SK-N-MC (cell line): ENCODE measurements around the gene FIP1L1.

Experiments used
- EZH2 ChIP-seq: fragments of 200-600 bp; sonication (generic); IDR thresholded peaks from one replicate; pipeline ENCODE4 v1.6.1; 2017; ENCODE audit warnings: antibody characterized with exemption
- FOXP2 ChIP-seq: optimal IDR thresholded peaks from 2 replicates; pipeline ENCODE3; 2011; ENCODE audit warnings: mild to moderate bottlenecking, moderate library complexity; ENCODE audit not compliant: insufficient read depth; ENCODE audit errors: extremely low read length, control extremely low read depth
- POLR2AphosphoS5 ChIP-seq: IDR thresholded peaks from 2 replicates; pipeline ENCODE4 v1.6.1; 2012; ENCODE audit warnings: mild to moderate bottlenecking, low read depth, low read length, borderline replicate concordance

DNA sequence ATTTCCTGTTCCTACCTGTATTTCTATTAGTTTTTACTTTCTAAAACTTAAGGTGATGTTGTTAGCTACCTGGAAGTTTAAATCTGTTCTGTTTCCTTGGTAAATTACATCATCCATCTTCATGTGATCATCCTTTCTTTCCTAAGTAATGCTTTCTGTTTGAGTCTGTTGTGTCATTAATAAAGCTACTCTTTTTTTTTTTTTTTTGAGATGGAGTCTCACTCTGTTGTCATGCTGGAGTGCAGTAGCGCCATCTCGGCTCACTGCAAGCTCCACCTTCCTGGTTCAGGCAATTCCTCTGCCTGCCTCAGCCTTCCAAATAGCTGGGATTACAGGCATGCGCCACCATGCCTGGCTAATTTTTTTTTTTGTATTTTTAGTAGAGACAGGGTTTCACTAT lies 73.3 kb downstream of the FIP1L1 start:
- TF ChIP-seq POLR2AphosphoS5 (no peak), EZH2 (no peak), FOXP2 (no peak)
